WI38 (cell line): Measurements from ENCODE around the gene REM2.

ENCODE experiments used
- H3K4me3 ChIP-seq: 2 replicates; pipeline ENCODE4 v1.5.1; 2011; ENCODE audit warnings: low read depth, mild to moderate bottlenecking, control low read depth, low read length
- TF ChIP-seq, protein P1 (sequence below): IDR thresholded peaks from 2 replicates; pipeline ENCODE4 v1.5.1; 2012; ENCODE audit warnings: low read depth, mild to moderate bottlenecking, control low read depth, low read length

REM2 gene

DNA sequence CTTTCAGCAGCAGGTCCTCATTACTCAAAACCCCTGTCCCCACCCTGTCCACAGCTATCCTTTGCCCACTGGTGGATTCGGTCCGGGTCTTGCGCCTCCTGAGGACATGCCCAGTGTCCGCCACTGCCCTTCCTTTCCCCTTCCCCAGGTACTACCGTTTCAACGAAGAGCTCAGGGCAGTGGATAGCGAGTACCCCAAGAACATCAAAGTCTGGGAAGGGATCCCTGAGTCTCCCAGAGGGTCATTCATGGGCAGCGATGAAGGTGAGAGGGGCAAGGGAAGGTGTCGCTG lies 38.0 kb upstream of the REM2 start:
- TF ChIP-seq, protein P1, sequence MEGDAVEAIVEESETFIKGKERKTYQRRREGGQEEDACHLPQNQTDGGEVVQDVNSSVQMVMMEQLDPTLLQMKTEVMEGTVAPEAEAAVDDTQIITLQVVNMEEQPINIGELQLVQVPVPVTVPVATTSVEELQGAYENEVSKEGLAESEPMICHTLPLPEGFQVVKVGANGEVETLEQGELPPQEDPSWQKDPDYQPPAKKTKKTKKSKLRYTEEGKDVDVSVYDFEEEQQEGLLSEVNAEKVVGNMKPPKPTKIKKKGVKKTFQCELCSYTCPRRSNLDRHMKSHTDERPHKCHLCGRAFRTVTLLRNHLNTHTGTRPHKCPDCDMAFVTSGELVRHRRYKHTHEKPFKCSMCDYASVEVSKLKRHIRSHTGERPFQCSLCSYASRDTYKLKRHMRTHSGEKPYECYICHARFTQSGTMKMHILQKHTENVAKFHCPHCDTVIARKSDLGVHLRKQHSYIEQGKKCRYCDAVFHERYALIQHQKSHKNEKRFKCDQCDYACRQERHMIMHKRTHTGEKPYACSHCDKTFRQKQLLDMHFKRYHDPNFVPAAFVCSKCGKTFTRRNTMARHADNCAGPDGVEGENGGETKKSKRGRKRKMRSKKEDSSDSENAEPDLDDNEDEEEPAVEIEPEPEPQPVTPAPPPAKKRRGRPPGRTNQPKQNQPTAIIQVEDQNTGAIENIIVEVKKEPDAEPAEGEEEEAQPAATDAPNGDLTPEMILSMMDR, result no peak
- H3K4me3 ChIP-seq, result no peak overlapping the region

DNA sequence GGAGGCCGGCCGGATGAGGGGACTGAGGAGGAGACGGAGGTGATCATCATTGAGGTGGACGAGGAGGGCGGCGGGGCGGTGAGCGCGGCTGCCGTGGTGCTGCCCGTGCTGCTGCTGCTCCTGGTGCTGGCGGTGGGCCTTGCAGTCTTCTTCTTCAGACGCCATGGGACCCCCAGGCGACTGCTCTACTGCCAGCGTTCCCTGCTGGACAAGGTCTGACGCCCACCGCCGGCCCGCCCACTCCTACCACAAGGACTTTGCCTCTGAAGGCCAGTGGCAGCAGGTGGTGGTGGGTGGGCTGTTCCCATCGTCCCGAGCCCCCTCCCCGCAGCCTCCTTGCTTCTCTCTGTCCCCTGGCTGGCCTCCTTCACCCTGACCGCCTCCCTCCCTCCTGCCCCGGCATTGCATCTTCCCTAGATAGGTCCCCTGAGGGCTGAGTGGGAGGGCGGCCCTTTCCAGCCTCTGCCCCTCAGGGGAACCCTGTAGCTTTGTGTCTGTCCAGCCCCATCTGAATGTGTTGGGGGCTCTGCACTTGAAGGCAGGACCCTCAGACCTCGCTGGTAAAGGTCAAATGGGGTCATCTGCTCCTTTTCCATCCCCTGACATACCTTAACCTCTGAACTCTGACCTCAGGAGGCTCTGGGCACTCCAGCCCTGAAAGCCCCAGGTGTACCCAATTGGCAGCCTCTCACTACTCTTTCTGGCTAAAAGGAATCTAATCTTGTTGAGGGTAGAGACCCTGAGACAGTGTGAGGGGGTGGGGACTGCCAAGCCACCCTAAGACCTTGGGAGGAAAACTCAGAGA lies 37.0 kb upstream of the REM2 start:
- no peak overlapping the region for H3K4me3 ChIP-seq
- TF ChIP-seq, protein P1, result no peak

- TF ChIP-seq, protein P1, result no peak
- no peak overlapping the region for H3K4me3 ChIP-seq
Measured at GRCh38 chr14:22846811-22847307, 36.2 kb upstream of the REM2 start.

GRCh38 chr14:22847661-22848341 lies 35.2 kb upstream of the REM2 start:
- TF ChIP-seq, protein P1, result no peak
- no peak overlapping the region for H3K4me3 ChIP-seq

- no peak overlapping the region for H3K4me3 ChIP-seq
- TF ChIP-seq, protein P1, result no peak
Measured at GRCh38 chr14:22848351-22849164, 34.5 kb upstream of the REM2 start.

DNA sequence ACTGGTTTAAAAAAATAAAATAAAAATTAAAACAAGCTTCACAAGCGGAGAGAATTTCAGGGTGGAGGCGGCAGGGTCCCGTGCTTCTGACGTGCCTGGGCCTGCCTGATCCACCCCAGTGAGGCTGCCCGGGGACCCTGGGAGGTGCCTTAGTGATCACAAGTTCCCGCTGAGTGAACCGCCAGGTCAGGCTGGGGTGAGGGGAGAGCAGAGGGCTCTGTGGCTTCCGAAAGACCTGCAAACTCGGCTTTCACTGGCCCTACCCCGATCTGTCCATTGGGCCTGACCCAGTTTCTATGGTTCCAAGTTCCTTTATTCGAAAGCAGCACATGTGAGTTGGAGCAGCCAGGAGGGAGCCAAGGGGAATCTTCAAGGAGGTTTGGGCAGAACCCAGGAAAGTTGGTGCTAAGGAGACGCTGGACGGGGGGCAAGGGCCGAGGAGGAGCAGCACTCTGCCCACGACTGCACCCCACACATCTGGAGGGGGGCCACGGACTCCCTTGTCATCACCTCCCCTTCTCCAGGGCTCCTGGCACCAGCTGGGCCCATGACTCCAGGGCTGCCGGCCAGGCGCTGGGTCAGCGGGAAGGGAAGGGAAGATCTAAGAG lies 33.7 kb upstream of the REM2 start:
- TF ChIP-seq, protein P1, result no peak
- H3K4me3 ChIP-seq, result no peak overlapping the region
